Measurements from ENCODE around the gene LEMD2.
A peak's percentile ranks its signal among the peaks of the same experiment; 100 is the strongest.

Gene LEMD2

GRCh38 chr6:33737267-33738026, 51.5 kb downstream of the LEMD2 start:
- peak in 2 of 14 donors; percentile 25 to 26 for DNase-seq

DNA sequence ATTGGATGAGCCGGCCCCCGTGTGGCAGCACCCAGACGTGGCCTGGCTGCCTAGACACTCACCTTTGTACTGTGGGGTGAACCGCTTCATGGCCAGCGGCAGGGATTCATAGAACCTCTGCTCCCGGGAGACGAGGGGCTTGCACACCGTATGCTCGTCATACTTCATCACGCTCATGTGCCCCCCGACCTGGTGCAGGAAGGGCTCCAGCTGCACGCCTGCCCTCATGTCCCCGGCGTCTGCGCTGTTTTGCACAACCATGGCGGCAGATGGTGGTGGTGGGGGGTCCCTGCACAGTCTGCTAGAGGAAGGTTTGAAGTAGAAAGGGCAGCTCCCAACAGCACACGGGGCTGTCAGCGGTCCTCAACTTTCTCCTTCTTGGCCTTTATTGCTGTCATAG, 53.7 kb downstream of the LEMD2 start:
- no peak for DNase-seq

DNA sequence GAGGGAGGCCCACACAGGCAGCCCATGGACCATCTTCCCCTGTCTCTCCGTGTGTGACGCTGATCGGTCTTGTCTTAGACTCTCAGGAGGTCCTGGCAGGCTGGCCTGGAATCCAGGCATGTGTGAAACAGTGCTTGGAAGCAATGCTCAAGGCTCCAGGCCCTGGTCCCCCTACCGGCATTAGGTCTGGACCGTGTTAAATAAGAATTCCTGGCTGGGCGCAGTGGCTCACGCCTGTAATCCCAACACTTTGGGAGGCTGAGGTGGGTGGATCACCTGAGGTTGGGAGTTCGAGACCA, 55.3 kb downstream of the LEMD2 start:
- DNase-seq: peak in 1 of 14 donors; percentile 32

GRCh38 chr6:33732817-33733708, 55.9 kb downstream of the LEMD2 start:
- no peak for DNase-seq

DNA sequence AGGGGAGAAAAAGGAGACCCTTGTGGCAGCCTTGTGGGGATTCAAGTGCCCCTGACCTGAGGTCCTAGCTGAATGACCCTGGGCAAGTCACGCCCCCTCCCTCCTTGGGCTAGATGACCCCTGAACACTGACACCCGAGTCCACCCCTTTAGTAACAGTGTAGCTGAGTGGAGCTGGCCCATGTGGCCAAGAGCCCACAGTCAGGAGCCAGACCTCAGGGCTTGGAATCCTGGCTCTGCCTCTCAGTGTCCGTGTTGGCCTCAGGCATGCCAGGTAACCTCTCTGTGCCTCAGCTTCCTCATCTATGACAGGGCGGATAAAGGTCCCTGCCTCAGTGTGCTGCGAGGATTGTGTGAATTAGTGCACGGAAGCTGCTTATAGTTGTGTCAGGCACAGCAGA, 56.5 kb downstream of the LEMD2 start:
- no peak for DNase-seq

DNA sequence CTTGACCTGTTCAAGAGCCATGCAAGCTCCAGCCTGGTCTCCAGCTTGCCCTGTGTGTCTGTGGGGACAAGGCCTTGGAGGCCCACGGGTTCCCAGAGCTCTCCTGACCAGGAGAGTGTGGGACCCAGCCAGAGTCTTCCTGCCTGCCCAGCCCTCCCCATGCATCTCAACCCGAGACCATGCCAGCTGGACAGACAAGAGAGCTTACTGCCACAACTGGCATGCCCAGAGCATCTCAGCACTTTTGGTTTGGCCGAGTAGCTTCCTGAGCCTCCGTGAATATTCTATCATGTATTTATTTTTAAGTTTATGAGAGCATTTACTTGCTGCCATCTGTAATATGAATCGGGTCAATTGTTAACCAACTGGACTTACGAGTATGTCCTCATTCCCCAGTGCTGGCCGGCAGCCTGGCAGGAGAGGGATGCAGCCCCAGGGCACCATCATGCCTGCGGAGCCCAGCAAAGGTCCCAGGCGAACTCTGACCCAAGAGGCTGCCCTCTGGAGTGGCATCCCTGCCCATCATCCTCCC, 57.1 kb downstream of the LEMD2 start:
- DNase-seq: peak in 1 of 14 donors; percentile 34

- no peak for DNase-seq
Measured at GRCh38 chr6:33731035-33731434, 57.9 kb downstream of the LEMD2 start.

- peak in 1 of 14 donors; percentile 53 for DNase-seq
Measured at GRCh38 chr6:33730611-33731010, 58.3 kb downstream of the LEMD2 start.

GRCh38 chr6:33729059-33729458, 59.9 kb downstream of the LEMD2 start:
- no peak for DNase-seq

- DNase-seq: no peak
Measured at GRCh38 chr6:33728438-33728837, 60.5 kb downstream of the LEMD2 start.

GRCh38 chr6:33727932-33728331, 61.0 kb downstream of the LEMD2 start:
- peak in 3 of 14 donors; percentile 45 to 95 (median 46) for DNase-seq

DNA sequence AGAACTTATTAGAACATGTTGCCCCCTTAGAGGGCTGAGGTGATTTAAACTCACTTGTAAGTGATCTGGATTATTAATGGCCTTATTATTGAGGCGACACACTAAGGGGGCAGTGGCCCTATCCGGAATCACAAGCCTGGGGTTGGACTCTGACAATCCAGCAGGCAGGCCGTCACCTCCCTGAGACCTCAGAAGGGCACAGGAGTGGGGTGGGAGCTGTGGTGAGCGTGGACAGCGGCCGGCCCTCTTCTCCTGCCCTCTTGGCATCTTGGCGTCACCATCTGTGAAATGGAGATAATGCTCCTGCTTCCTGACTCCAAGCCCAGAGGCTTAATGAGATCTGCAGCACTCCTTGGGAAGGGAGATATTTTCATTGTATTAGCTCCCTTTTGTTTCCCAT, 61.8 kb downstream of the LEMD2 start:
- peak in 1 of 14 donors; percentile 35 for DNase-seq

GRCh38 chr6:33726696-33727095, 62.2 kb downstream of the LEMD2 start:
- DNase-seq: no peak

GRCh38 chr6:33725891-33726673, 62.8 kb downstream of the LEMD2 start:
- DNase-seq: peak in 1 of 14 donors; percentile 19

GRCh38 chr6:33725222-33725621, 63.7 kb downstream of the LEMD2 start:
- DNase-seq: no peak

- DNase-seq: no peak
Measured at GRCh38 chr6:33724102-33725023, 64.6 kb downstream of the LEMD2 start.

DNA sequence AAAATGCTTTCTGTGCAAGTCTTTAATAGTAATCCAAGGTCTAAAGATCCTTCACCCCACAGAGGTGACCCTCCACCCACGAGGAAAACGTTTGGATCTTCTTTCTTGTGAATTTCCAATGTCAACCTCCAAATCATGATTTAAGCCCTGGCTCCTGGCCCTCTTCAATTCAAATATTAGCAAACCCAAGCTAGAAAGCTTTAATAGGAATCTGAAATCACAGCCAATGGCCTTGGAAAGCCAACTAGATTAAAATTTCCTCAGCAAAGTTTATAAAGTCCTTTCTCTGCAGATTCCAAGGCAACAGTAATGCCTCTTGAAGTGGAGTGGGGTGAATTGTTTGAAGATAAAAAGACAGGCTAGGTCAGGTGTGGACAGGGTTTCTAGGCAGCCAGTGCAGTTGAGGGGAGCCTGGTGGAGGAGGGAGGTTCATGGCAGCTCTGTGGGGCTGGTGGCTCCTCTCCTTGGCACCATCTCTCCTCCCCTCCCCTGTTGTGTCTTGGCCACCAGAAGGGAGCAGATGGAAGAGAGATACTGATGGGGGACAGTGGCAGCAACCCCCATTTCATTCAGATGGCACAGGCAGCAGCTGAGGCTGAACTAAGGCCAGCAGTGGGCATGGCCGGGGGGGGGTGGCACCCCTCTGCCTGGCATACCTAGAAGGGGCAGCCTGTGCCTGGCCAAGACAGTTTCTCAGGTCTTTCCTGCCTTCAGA, 65.4 kb downstream of the LEMD2 start:
- DNase-seq: peak in 2 of 14 donors; percentile 29 to 96

DNA sequence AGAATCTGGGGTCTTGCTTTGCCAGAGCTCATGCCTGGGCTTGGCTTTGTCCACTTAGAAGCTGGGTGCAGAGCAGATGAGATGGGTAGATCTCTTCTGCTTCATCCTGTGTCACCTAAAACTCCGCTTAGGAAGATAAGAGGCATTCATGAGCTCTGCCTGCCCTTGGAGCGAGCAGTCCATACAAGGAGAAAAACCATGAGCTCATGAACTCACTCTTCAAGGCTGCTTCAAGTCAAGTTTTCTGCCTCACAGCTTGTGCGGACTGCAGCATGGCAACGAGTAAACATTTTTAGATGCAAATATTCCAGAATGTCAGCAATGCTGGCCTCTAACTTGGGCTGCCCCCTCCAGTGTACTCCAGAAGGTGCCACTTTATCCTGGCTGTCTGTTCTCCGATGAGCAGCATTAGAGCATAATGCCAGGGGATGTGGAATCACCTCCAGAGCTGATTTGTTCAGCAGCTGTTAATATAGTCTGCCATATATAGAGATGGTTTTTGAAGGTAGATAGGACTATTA, 66.8 kb downstream of the LEMD2 start:
- DNase-seq: peak in 1 of 14 donors; percentile 27

GRCh38 chr6:33721508-33721907, 67.4 kb downstream of the LEMD2 start:
- DNase-seq: no peak
